SHP77 treated with DMSO at 0.1 percent for 48 hours (cell line): Measurements from ENCODE around the gene ELOVL2.
"Not testable (repeated sequence)": the region's sequence is repeated elsewhere in the genome, so short reads cannot be mapped to it uniquely, and the experiment has no call there.

Source experiments
- DNase-seq: peaks from one replicate; lab custom pipeline; 2025; lab: John Stamatoyannopoulos, UW

The ELOVL2 gene

DNA sequence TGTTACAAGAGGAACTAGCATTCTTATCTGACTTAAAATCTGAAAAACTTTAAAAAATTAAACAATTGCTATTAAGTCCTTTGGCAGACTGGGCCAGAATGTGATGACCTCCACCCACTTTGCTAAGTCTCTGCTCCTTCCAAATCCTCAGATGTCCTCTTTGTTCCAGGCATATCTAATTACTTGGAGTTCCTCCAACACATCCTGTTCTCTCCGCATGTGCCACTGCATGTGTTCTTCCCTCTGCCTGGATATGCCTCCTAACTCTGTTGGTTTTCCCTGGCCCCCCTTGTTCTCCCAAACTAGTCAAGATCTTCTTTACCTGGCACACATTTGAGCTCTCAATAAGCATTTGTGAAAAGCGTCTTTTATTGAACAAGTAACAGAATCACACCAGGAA, 23.1 kb downstream of the ELOVL2 start:
- no peak for DNase-seq

- DNase-seq: no peak
Measured at GRCh38 chr6:11018225-11018624, 25.9 kb downstream of the ELOVL2 start.

- DNase-seq: no peak
Measured at GRCh38 chr6:11017090-11017489, 27.0 kb downstream of the ELOVL2 start.

- no peak for DNase-seq
Measured at GRCh38 chr6:11016452-11016851, 27.7 kb downstream of the ELOVL2 start.

DNA sequence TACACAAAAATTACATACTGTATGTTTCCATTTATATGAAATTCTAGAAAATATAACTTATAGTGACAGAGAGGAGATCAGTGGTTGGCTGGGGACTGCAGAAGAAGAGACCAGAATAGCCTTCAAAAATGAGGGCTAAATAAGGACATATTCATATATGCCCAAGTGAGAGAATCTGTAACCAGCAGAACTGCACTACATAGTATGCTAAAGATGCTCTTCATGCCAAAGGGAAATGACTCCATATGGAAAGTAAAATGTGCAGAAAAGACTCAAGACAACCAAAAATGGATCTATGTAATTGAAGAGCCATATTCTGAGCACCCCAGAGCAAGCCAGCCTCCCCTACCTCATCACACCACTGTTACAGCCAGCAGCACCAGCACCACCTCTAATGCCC, 29.0 kb downstream of the ELOVL2 start:
- DNase-seq: no peak

GRCh38 chr6:11013721-11014070, 30.4 kb downstream of the ELOVL2 start:
- no peak for DNase-seq

DNA sequence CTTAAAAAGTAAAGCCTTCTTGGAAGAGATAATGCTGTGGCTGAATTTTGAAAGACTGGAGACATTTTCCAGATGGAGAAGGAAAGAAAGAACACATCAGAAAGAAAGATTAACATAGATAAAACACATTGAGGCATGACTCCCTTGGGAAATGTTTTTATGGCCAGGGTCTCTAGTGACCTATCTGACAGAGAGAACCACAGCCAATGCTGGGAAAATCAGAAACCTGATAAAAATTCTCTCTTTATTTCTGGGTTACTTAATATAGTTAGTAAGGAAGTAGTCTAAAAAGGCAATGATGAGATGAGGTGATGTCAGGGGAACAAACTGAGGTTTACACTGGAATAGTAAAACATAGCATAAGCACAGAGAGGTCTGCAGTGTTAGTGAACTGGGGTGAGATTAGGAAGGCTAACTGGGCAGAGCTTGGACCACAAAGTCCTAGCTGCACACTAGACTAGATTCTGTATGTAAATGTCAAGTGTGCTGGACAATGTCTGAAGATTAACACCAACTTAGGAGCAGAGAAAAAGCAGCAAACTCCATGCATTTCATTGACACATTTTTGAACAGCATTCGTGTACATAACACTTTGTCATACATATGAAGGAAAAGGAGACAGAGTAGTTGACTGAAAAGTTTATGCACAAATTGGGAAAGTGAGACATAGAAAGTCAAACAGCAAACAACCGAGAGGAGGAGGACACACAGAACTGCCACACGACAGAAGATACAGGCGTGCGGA, 31.0 kb downstream of the ELOVL2 start:
- DNase-seq: no peak

DNA sequence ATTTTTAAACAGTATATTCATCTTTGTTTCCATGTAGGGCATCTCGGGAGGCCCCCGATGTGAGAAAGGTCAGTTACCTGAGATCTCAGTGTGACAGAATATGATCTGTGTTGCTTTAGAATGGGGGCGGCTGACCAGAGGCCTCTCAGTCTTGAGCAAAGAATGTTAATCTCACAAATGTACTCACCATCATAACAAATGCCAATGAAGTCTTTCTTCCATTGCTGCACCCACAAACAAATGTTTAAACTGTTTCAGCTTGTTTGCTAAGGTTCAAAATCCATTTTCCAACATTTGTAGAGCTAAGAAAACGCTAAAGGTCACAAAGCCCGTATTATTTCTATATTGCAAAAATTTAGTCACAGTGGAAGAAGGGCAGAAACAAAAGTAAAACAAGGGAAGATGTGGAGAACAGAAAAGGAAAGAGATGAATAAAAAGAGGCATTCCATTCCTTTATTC, 31.8 kb downstream of the ELOVL2 start:
- DNase-seq: no peak

DNA sequence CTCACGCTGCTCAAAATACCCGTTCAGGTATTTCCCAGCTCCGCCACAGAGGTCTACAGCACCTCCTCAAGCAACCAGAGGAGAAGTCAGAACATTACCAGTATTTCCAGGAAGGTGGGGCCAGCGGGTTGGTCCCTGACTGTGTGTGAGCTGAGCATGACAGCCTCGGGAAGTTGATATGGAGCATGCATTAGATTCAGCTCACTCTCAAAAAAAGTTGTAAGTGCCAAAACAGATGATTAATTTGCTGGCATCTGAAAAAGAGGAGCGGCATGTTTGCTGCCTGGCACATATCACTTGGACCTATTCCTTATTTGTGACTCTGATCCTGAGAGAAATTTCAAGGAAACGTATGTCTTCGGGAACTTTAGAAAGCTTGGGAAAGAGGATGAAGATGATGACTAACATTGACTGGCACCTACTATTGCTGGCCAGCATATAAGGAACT, 32.3 kb downstream of the ELOVL2 start:
- no peak for DNase-seq

- no peak for DNase-seq
Measured at GRCh38 chr6:11009353-11009752, 34.8 kb downstream of the ELOVL2 start.

DNA sequence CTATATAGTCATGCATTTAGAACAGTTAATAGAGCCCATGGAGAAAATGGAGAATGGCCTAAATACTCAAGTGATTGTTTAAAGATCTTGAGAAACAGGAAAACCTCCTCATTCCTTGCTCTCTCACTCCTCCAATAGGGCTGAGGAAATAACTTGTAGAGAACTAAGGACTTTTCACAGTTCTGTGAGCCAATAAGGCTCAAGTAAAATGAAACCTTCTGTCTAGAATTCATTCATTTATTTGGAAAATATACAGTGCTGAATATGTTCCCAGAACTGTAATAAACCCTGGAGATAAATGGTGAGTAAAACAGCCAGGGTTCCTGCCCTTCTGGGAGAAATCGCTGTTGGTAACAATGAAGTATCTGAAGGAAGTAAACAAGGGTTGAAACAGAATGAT, 35.3 kb downstream of the ELOVL2 start:
- DNase-seq: no peak

DNA sequence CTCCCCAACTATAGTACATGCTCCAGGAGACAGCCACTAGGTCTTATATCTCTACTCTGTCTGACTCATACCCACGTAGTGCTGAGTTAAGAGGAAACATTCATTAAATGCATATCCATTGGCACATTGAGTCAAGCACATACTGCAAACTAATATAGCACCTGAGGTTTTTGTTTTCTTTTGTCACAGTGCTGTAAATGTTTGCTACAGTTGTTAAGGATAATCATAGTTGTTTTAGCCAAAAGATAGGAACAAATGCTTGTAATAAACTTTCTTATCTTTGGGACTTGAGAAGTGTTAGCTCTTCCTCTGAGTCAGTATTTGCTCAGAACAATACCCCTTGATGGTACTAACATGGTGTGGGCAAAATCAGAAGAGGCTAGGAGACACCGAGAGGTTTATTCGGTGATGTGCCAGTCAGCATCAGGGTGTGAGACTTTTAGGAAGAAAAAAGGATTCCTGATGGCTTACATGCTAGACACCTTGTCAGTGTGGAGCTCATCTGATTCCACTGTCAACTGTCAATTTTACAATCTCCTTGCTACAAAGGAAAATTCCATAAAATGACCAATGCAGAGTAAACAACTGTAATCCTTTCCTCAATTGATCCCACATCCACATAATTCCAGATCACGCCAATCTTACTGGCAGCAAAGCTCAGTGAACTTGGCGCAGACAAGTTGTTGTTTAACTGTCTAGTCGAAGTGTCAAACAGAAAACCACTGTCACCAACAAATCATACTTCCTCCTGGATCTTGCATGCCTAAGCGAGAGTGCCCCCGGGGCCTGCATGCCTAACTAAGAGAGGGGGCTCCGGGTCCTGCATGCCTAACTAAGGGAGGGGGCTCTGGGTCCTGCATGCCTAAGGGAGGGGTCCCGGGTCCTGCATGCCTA, 36.1 kb downstream of the ELOVL2 start:
- no peak for DNase-seq

DNA sequence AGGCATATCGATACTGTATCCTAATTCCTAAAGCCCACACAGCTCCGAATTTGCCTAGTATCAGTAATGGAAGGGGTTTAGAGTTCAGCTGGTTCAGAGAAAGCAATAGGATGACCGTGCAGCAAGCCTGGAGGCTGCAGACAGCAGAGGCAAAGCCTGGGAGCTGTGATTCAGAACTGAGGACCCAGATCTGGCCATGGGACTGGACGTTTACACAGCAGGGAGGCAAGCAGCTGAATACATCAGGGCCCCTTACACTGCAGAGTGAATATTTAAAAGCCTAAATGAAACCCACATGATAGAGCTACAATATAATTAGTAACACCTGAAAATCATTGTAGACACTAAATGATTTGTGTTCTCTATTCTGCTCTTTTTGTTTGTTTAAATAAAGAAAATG, 38.0 kb downstream of the ELOVL2 start:
- DNase-seq: no peak

DNA sequence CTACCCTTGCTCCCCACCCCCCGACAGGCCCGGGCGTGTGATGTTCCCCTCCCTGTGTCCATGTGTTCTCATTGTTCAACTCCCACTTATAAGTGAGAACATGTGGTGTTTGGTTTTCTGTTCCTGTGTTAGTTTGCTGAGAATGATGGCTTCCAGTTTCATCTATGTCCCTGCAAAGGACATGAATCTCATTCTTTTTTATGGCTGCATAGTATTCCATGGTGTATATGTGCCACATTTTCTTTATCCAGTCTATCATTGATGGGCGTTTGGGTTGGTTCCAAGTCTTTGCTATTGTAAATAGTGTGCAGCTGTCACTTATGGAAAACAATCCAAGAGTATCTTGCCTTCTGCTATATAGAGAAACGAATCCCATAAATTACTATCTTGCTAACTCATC, 40.8 kb downstream of the ELOVL2 start:
- DNase-seq: not testable (repeated sequence)

DNA sequence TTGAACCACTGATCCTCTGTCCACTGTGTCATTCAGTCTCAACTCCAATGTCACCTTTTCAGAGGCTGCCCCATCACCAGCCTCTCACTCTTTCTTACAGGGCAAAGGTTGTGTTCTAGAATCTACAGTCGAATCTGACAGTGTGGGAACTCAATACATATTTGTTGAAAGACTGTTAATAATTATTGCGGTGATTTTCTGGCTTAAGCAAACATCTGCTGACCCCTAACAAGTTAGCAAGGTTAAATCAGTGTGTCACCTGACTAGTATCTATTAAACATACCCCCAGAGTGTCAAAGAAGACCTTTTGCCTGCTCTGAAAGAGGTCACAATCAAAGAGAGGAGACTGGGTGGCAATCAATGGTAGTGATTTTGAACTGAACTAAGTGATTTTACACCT, 41.9 kb downstream of the ELOVL2 start:
- DNase-seq: no peak

- DNase-seq: no peak
Measured at GRCh38 chr6:10999994-11000393, 44.1 kb downstream of the ELOVL2 start.

- DNase-seq: no peak
Measured at GRCh38 chr6:10995114-10995707, 48.9 kb downstream of the ELOVL2 start.

DNA sequence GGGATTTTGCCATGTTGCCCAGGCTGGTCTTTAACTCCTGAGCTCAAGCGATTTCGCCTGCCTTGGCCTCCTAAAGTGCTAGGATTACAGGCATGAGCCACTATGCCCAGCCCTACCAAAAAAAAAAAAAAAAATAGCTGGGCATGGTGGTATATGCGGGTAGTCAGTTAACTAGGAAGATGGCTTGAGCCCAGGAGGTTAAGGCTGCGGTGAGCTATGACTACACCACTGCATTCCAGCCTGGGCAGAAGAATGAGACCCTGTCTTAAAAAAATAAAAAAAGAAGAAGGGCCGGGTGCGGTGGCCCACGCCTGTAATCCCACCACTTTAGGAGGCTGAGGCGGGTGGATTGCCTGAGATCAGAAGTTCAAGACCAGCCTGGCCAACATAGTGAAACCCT, 50.2 kb downstream of the ELOVL2 start:
- no peak for DNase-seq

GRCh38 chr6:10991115-10991514, 53.0 kb downstream of the ELOVL2 start:
- DNase-seq: no peak

- DNase-seq: no peak
Measured at GRCh38 chr6:10989587-10989986, 54.5 kb downstream of the ELOVL2 start.

DNA sequence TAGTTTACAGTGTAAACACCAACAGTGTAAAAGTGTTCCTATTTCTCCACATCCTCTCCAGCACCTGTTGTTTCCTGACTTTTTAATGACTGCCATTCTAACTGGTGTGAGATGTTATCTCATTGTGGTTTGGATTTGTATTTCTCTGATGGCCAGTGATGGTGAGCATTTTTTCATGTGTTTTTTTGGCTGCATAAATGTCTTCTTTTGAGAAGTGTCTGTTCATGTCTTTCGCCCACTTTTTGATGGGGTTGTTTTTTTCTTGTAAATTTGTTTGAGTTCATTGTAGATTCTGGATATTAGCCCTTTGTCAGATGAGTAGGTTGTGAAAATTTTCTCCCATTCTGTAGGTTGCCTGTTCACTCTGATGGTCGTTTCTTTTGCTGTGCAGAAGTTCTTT, 59.1 kb downstream of the ELOVL2 start:
- not testable (repeated sequence) for DNase-seq

DNA sequence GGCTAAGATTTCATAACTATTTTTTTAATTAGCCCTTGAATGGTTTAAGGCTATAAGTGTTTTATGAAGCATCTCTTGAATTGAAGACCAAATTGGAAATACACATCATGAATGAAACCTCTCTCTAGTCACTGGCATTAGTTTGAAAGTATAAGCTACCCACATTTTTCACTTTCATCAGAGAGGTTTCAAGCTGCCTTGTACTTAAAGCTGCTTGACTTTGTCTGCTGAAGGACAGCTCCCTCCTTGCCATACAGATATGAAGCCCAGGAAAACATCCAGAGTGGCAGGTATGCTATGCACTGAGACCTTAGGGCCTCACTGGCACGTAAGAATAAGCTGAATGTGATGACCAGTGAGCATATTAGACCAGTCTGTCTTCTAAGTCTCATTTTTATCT, 62.7 kb downstream of the ELOVL2 start:
- DNase-seq: no peak

DNA sequence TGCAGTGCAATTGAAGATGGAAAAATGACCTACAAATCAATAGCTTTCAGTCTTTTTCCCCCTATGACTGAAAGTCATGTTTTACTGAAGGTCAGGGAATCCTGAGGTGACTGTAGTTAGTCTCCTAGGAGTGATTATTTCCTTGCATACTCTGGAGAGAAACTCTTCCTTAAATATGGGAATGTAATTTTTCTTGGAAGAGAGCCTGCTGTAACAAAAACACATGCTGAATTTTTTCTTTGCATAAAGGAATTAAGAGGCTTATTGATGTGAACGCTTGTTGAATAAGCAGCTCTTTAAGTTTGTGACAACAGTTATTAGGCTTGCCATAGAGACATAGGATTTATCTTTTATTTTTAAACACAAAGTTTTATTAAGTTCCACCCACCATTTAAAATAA, 64.5 kb downstream of the ELOVL2 start:
- no peak for DNase-seq
